ENCODE results near the gene ARAP3. TPM values are rescaled to one million over a fixed set of nuclear protein-coding genes. Genes with fewer than 3 reads are reported as not detected.

ARAP3 gene
- polyA plus RNA-seq, 1 donor (not counting 4 experiments of a cell fraction or from before 2014, with no cell fraction given), result 1.3 TPM

DNA sequence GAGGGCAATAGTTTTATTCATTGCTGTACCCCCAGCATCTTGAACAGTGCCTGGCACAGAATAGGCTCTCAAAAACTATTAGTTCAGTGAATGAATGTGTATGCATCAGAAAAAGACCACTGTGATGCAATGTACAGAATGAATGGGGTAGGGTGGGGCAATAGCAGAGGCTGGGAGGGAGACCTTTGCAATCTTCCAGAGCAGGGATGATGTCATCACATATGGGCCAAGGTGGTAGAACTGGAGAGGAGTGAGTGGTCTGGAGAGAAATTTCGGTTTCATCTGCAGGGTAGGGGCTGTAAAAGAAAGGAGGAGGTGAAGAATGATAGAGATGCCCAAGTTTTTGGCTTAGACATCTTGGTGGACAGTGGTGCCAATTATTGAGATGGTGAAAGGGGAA lies 23.4 kb upstream of the ARAP3 start:
- H4K20me1 ChIP-seq (ENCODE audit: control insufficient read depth, extremely low read depth, insufficient read depth, low read length), result no peaks in the 10 kb centered on the region
- DNase-seq (ENCODE audit: low read depth, low spot score) (no peak), FAIRE-seq (no peak)
- H3K4me2 ChIP-seq (ENCODE audit: control insufficient read depth, extremely low read depth, insufficient read depth, low read depth, low read length), result no peak overlapping the region
- H3K36me3 ChIP-seq (ENCODE audit: control insufficient read depth in 2 of 2, extremely low read depth in 1 of 2, insufficient read depth in 2 of 2, low read length in 2 of 2), result no peaks in the 10 kb centered on the region
- dilution Hi-C loops (cut with MboI; ENCODE audit: extremely low pct_ligation_motif_present, low sequenced_read_pairs), result no loop called here
- no peak overlapping the region for H2AFZ ChIP-seq (ENCODE audit: control insufficient read depth, low read length)
- TF ChIP-seq, protein P1, sequence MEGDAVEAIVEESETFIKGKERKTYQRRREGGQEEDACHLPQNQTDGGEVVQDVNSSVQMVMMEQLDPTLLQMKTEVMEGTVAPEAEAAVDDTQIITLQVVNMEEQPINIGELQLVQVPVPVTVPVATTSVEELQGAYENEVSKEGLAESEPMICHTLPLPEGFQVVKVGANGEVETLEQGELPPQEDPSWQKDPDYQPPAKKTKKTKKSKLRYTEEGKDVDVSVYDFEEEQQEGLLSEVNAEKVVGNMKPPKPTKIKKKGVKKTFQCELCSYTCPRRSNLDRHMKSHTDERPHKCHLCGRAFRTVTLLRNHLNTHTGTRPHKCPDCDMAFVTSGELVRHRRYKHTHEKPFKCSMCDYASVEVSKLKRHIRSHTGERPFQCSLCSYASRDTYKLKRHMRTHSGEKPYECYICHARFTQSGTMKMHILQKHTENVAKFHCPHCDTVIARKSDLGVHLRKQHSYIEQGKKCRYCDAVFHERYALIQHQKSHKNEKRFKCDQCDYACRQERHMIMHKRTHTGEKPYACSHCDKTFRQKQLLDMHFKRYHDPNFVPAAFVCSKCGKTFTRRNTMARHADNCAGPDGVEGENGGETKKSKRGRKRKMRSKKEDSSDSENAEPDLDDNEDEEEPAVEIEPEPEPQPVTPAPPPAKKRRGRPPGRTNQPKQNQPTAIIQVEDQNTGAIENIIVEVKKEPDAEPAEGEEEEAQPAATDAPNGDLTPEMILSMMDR (optimal IDR thresholded peaks at IDR 0.05 in 1 of 3, IDR thresholded peaks at IDR 0.05 in 1 of 3, conservative IDR thresholded peaks at IDR 0.05 in 1 of 3; ENCODE audit: extremely low read depth in 1 of 3, insufficient read depth in 2 of 3, low read length in 3 of 3), result no peak
- no peak for TF ChIP-seq EZH2 (IDR thresholded peaks at IDR 0.05; ENCODE audit: low read length)
- no peaks in the 10 kb centered on the region for H3K9me3 ChIP-seq (ENCODE audit: control insufficient read depth, low read depth, low read length)
- H3K27ac ChIP-seq (ENCODE audit: control insufficient read depth, insufficient read depth, low read length), result no peak overlapping the region
- H3K79me2 ChIP-seq (ENCODE audit: control insufficient read depth, insufficient read depth, low read length), result no peaks in the 10 kb centered on the region
- peaks cover 29% of the 10 kb centered on the region for H3K27me3 ChIP-seq (ENCODE audit: control insufficient read depth, extremely low read depth, insufficient read depth, low read length)
- H3K9me1 ChIP-seq (ENCODE audit: control insufficient read depth, extremely low read depth, insufficient read depth, low read length), result no peaks in the 10 kb centered on the region
- H3K9ac ChIP-seq (ENCODE audit: control insufficient read depth, extremely low read depth, insufficient read depth, low read length), result no peak overlapping the region
- no peak overlapping the region for H3K4me3 ChIP-seq (ENCODE audit: control insufficient read depth in 2 of 3, extremely low read depth in 1 of 3, insufficient read depth in 2 of 3, low read depth in 1 of 3, low read length in 3 of 3)
- peaks cover 7% of the 10 kb centered on the region for H3K4me1 ChIP-seq (ENCODE audit: control insufficient read depth, extremely low read depth, insufficient read depth, low read length)

DNA sequence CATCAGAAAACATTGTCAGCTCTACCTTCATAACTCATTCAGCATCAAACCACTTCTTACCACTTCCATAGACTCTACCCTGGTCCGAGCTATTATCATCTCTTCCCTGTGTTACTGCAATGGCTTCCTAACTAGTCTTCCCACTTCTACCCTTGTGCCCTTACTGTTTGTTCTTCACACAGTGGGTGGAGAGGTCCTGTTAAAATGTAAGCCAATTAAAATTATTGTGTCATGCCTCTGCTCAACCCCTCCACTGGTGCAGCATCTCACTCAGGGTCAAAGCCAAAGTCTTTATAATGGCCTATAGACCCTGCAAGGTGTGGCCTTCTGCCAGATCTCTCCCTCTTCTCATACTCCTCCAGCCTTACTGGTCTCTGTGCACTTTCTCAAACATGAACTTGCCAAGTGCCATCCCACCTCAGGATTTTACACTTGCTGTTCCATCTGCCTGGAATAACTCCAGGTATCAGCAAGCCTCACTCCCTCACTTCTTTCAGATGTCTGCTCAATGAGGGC lies 22.8 kb upstream of the ARAP3 start:
- no peak for FAIRE-seq
- Histone ChIP-seq H2AFZ (ENCODE audit: control insufficient read depth, low read length) (no peak overlapping the region), H3K4me2 (ENCODE audit: control insufficient read depth, extremely low read depth, insufficient read depth, low read depth, low read length) (no peak overlapping the region), H3K4me3 (ENCODE audit: control insufficient read depth in 2 of 3, extremely low read depth in 1 of 3, insufficient read depth in 2 of 3, low read depth in 1 of 3, low read length in 3 of 3) (no peak overlapping the region), H3K4me1 (ENCODE audit: control insufficient read depth, extremely low read depth, insufficient read depth, low read length) (peaks cover 7% of the 10 kb centered on the region), H3K27ac (ENCODE audit: control insufficient read depth, insufficient read depth, low read length) (no peak overlapping the region), H3K9me1 (ENCODE audit: control insufficient read depth, extremely low read depth, insufficient read depth, low read length) (no peaks in the 10 kb centered on the region), H3K9me3 (ENCODE audit: control insufficient read depth, low read depth, low read length) (no peaks in the 10 kb centered on the region), H3K36me3 (ENCODE audit: control insufficient read depth in 2 of 2, extremely low read depth in 1 of 2, insufficient read depth in 2 of 2, low read length in 2 of 2) (no peaks in the 10 kb centered on the region), H3K27me3 (ENCODE audit: control insufficient read depth, extremely low read depth, insufficient read depth, low read length) (peaks cover 30% of the 10 kb centered on the region), H3K79me2 (ENCODE audit: control insufficient read depth, insufficient read depth, low read length) (no peaks in the 10 kb centered on the region), H4K20me1 (ENCODE audit: control insufficient read depth, extremely low read depth, insufficient read depth, low read length) (no peaks in the 10 kb centered on the region), H3K9ac (ENCODE audit: control insufficient read depth, extremely low read depth, insufficient read depth, low read length) (no peak overlapping the region)
- dilution Hi-C loops (cut with MboI; ENCODE audit: extremely low pct_ligation_motif_present, low sequenced_read_pairs), result no loop called here
- no peak for DNase-seq (ENCODE audit: low read depth, low spot score)
- TF ChIP-seq, protein P1 (optimal IDR thresholded peaks at IDR 0.05 in 1 of 3, IDR thresholded peaks at IDR 0.05 in 1 of 3, conservative IDR thresholded peaks at IDR 0.05 in 1 of 3; ENCODE audit: extremely low read depth in 1 of 3, insufficient read depth in 2 of 3, low read length in 3 of 3), result no peak
- no peak for TF ChIP-seq EZH2 (IDR thresholded peaks at IDR 0.05; ENCODE audit: low read length)

All from keratinocyte (primary cell).